GM06990 (cell line): ENCODE results near the gene SCUBE2.
A peak's percentile ranks its signal among the peaks of the same experiment; 100 is the strongest.

Experiments
- DNase-seq: peaks from one replicate; pipeline ENCODE4 v3.0.0-alpha.2; 2011; ENCODE audit not compliant: insufficient read length; ENCODE audit errors: extremely low read depth
- H3K27me3 ChIP-seq: replicated peaks from 2 replicates; pipeline ENCODE4 v1.6.0; 2011; ENCODE audit warnings: low read length; ENCODE audit not compliant: control insufficient read depth, insufficient read depth
- H3K36me3 ChIP-seq: 2 replicates; pipeline ENCODE4 v1.5.1; 2011; ENCODE audit warnings: low read length; ENCODE audit not compliant: control insufficient read depth, insufficient read depth
- H3K4me3 ChIP-seq: replicated peaks from 2 replicates; pipeline ENCODE4 v1.5.1; 2011; ENCODE audit warnings: low read depth, mild to moderate bottlenecking, control low read depth, low read length
- TF ChIP-seq, protein P1 (sequence below): IDR thresholded peaks from 2 replicates; pipeline ENCODE4 v1.5.1; 2011; ENCODE audit warnings: low read length, control low read depth, mild to moderate bottlenecking, inconsistent platforms; ENCODE audit not compliant: insufficient read depth, poor library complexity, severe bottlenecking

The SCUBE2 gene

DNA sequence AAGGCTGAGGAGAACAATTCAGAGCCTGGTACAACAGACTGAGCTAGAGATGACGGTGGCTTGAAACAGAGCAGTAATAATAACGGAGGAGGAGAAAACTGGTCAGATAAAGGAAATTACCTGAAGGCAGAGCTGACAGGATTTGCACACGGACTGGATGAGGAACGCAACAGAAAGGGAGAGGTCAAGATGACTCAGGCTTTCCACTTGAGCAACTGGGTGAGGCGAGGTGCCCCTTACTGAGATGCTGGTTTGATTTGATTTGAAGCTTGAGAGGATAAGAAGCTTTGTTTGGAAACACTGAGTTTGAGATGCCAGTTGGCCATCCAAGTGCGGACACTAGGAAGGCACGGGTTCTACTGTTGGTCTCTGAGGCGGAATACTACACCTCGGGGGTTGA, 52.2 kb downstream of the SCUBE2 start:
- TF ChIP-seq, protein P1, sequence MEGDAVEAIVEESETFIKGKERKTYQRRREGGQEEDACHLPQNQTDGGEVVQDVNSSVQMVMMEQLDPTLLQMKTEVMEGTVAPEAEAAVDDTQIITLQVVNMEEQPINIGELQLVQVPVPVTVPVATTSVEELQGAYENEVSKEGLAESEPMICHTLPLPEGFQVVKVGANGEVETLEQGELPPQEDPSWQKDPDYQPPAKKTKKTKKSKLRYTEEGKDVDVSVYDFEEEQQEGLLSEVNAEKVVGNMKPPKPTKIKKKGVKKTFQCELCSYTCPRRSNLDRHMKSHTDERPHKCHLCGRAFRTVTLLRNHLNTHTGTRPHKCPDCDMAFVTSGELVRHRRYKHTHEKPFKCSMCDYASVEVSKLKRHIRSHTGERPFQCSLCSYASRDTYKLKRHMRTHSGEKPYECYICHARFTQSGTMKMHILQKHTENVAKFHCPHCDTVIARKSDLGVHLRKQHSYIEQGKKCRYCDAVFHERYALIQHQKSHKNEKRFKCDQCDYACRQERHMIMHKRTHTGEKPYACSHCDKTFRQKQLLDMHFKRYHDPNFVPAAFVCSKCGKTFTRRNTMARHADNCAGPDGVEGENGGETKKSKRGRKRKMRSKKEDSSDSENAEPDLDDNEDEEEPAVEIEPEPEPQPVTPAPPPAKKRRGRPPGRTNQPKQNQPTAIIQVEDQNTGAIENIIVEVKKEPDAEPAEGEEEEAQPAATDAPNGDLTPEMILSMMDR: no peak
- no peaks in the 10 kb centered on the region for H3K36me3 ChIP-seq
- peak; percentile 27 for DNase-seq

DNA sequence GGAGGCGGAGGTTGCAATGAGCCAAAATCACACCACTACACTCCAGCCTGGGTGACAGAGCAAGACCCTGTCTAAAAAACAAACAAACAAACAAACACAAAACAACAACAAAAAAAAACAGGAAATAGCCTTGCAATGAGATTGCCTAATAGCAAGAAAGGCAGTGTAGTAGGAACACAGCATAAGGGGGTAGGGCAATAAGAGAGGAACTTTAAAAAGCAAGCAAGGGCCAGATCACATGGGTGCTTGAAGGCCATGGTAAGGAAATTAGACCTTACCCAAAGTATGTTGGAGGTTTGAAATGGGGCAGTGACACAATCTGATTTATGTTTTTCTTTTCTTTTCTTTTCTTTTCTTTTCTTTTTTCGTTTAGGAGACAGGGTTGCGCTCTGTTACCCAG, 52.9 kb downstream of the SCUBE2 start:
- DNase-seq: no peak
- no peak overlapping the region for H3K4me3 ChIP-seq
- TF ChIP-seq, protein P1: no peak
- H3K36me3 ChIP-seq: no peaks in the 10 kb centered on the region
- no peaks in the 10 kb centered on the region; the same call in 1 of the 2 replicates for H3K27me3 ChIP-seq

More for the DNA sequence above, 52.2 kb downstream of the SCUBE2 start:
- Histone ChIP-seq H3K4me3 (no peak overlapping the region), H3K27me3 (no peaks in the 10 kb centered on the region; the same call in 1 of the 2 replicates)

DNA sequence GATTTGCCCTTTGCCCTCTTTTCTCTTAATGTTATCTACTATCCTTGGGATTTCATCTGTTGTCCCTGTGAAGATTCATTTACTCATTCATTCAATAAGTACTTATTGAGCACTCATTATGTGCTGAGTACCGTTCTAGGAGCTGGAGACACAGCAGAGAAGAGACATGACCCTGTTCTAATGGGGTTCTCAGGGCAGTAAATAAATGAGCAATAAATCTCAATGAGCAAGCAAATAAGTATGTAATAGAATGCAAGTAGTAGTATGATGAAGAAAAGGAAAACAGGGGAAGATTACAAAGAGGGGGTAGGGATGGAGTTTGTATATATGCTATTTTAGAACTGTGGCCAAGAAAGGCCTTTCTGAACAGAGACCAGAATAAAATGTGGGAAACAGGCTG, 53.4 kb downstream of the SCUBE2 start:
- no peaks in the 10 kb centered on the region; the same call in 1 of the 2 replicates for H3K27me3 ChIP-seq
- TF ChIP-seq, protein P1: no peak
- no peaks in the 10 kb centered on the region for H3K36me3 ChIP-seq
- DNase-seq: no peak
- H3K4me3 ChIP-seq: no peak overlapping the region

DNA sequence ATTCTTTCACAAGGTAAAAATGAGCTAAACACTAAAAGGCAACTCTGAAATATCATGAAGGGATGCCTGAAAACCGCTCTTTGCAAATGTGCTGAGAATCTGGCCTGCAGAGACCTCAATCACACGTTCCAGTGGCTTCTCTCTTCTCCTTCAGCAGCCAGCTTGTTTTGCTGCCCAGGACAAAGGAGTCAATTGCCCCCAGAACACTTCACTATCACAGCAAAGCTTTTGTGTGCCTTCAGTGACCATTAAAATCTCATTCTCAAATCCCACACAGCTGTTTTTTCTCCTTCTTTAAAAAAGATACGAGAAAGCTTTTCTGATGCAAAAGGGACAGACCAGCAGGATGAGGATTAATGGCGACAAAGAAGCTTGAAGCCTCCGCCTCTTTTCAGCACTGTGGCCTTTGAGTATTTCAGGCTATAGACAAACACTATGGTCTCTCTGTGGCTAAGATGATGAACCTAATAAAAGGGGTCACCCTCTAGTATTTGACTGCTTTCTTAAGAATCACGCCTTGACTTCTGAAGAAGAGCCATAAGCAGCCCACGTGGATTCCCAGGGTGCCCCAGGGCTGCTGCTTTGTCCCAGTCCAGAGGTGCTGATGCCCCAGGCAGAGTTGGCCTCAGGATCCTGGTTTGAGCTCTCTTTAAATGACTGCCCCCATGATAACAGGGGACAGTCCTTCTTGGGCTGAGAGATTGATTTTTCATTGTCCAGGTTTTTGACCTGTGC, 54.2 kb downstream of the SCUBE2 start:
- DNase-seq: no peak
- TF ChIP-seq, protein P1: no peak
- Histone ChIP-seq H3K4me3 (no peak overlapping the region), H3K36me3 (no peaks in the 10 kb centered on the region), H3K27me3 (no peaks in the 10 kb centered on the region; the same call in 1 of the 2 replicates)

DNA sequence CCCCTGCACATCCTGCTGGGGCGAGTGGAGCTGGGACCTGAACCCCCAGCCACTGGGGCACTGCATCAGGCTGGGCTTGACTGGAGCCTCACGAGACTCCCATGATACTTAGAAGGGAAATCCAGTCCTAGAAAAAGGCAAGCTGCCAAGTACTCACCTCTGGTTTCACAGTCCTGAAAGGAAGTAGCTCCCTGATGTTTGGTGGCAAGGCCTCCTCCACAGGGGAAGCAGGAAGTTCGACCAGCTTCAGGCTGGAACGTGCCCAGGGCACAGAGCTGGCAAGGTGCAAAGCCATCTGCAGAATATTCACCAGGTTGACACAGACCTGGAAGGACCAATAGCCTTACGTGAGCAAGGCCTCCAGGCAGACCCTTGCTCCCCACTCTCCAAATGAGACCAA, 60.8 kb downstream of the SCUBE2 start:
- TF ChIP-seq, protein P1: no peak
- no peak overlapping the region for H3K4me3 ChIP-seq
- H3K27me3 ChIP-seq: no peaks in the 10 kb centered on the region; the same call in 1 of the 2 replicates
- H3K36me3 ChIP-seq: no peaks in the 10 kb centered on the region
- no peak for DNase-seq
